ENCODE results near the gene RAE1.
A peak's percentile ranks its signal among the peaks of the same experiment; 100 is the strongest.

The RAE1 gene

DNA sequence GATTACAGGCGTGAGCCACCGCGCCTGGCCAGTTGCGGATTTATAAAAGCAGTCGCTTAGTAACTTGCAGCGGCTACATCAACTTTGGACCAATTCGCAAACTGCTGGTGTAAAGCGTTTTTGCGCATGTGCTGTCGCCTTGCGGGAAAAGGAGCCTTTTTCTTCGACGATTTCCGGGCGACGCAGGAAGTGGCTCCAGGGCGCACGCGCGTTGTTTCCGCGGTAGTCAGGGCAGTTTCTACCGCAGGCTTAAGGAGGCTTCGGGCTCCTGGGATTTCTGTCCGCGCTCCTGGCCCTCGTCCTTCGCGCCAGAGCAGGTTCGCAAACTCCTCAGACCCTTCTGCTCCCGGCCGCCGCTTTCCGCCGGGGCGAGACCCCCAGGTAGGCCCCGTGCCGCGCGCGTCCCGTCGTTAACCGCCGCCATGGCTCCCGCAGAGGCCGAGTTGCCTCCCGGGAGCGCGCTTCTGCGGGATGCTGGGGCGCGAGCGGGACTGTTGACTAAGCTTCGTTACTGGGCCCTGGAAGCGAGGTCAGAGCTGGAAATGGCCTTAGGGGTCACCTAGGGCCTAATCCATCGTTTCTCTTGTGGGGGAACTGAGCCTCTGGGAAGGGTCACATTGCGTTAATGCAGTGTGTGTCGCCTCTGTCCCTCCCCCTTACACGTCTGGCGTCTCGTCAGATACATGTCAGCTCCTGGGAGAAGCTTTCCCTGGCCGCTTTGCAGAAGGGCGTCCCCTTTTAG, at the start of gene RAE1:
RAE1 (plus strand) TSS at position 214 of the 742 bp plus-strand sequence. CDS start 2,784 bp downstream, outside the sequence.
- Histone ChIP-seq H3K4me2 (ENCODE audit: low read depth, low read length, poor library complexity, severe bottlenecking) (peak within 1 kb of the TSS; percentile 98), H3K9me2 (replicated peaks; ENCODE audit: low read depth, low read length) (no peaks in the 10 kb centered on the region), H3K9me3 (ENCODE audit: insufficient read depth, low read depth, low read length) (no peaks in the 10 kb centered on the region), H2AFZ (ENCODE audit: low read length) (peak within 1 kb of the TSS; percentile 89), H4K20me1 (ENCODE audit: insufficient read depth, low read length, poor library complexity, severe bottlenecking) (peaks cover 44% of the 10 kb centered on the region), H3K27me3 (ENCODE audit: insufficient read depth, low read length, poor library complexity, severe bottlenecking) (no peaks in the 10 kb centered on the region), H3K4me1 (ENCODE audit: insufficient read depth, low read length, poor library complexity, severe bottlenecking) (peaks cover 18% of the 10 kb centered on the region), H3F3A (ENCODE audit: low read depth) (no peaks in the 10 kb centered on the region), H3K9ac (ENCODE audit: low read depth, low read length, poor library complexity, severe bottlenecking) (peak within 1 kb of the TSS; percentile 94), H3K79me2 (ENCODE audit: insufficient read depth, low read length) (peaks cover 41% of the 10 kb centered on the region), H3K36me3 (ENCODE audit: insufficient read depth, low read length) (peaks cover 14% of the 10 kb centered on the region; the same call in 1 of the 2 replicates), H3K4me3 (ENCODE audit: low read length, poor library complexity, severe bottlenecking) (peak within 1 kb of the TSS; percentile 92)
- TF ChIP-seq EZH2phosphoT487 (IDR thresholded peaks at IDR 0.05; ENCODE audit: borderline replicate concordance), result no peak
- TF ChIP-seq, protein P1, sequence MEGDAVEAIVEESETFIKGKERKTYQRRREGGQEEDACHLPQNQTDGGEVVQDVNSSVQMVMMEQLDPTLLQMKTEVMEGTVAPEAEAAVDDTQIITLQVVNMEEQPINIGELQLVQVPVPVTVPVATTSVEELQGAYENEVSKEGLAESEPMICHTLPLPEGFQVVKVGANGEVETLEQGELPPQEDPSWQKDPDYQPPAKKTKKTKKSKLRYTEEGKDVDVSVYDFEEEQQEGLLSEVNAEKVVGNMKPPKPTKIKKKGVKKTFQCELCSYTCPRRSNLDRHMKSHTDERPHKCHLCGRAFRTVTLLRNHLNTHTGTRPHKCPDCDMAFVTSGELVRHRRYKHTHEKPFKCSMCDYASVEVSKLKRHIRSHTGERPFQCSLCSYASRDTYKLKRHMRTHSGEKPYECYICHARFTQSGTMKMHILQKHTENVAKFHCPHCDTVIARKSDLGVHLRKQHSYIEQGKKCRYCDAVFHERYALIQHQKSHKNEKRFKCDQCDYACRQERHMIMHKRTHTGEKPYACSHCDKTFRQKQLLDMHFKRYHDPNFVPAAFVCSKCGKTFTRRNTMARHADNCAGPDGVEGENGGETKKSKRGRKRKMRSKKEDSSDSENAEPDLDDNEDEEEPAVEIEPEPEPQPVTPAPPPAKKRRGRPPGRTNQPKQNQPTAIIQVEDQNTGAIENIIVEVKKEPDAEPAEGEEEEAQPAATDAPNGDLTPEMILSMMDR (conservative IDR thresholded peaks at IDR 0.05; ENCODE audit: low read length), result no peak

DNA sequence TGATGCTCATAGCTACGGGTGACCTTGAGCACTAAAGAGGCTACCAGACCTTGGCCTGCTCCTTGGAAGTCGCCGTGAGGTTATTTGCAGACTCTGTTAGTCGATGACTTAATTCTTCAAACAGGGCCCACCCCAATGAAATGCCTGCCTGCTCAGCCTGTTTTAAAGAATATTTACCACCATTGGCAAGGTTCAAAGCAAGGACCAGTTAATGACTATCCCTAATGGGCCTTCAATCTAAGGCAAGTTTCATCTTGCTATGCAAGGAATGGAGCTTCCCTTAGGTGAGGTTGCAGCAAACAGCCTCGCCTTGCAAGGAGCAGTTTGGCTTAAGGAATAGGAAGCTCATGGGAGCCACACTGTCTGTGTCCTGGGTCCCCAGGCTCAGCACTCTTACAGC, 44.3 kb upstream of the RAE1 start:
- H3K9ac ChIP-seq (ENCODE audit: low read depth, low read length, poor library complexity, severe bottlenecking), result no peak overlapping the region
- H3K27me3 ChIP-seq (ENCODE audit: insufficient read depth, low read length, poor library complexity, severe bottlenecking), result no peaks in the 10 kb centered on the region
- no peaks in the 10 kb centered on the region for H3F3A ChIP-seq (ENCODE audit: low read depth)
- H3K4me3 ChIP-seq (ENCODE audit: low read length, poor library complexity, severe bottlenecking), result no peak overlapping the region
- no peaks in the 10 kb centered on the region for H4K20me1 ChIP-seq (ENCODE audit: insufficient read depth, low read length, poor library complexity, severe bottlenecking)
- no peak overlapping the region for H2AFZ ChIP-seq (ENCODE audit: low read length)
- no peaks in the 10 kb centered on the region for H3K4me1 ChIP-seq (ENCODE audit: insufficient read depth, low read length, poor library complexity, severe bottlenecking)
- no peaks in the 10 kb centered on the region for H3K9me3 ChIP-seq (ENCODE audit: insufficient read depth, low read depth, low read length)
- no peak overlapping the region for H3K4me2 ChIP-seq (ENCODE audit: low read depth, low read length, poor library complexity, severe bottlenecking)
- H3K36me3 ChIP-seq (ENCODE audit: insufficient read depth, low read length), result no peaks in the 10 kb centered on the region
- H3K9me2 ChIP-seq (replicated peaks; ENCODE audit: low read depth, low read length), result no peaks in the 10 kb centered on the region
- TF ChIP-seq, protein P1 (conservative IDR thresholded peaks at IDR 0.05; ENCODE audit: low read length), result no peak
- TF ChIP-seq EZH2phosphoT487 (IDR thresholded peaks at IDR 0.05; ENCODE audit: borderline replicate concordance), result no peak
- H3K79me2 ChIP-seq (ENCODE audit: insufficient read depth, low read length), result no peaks in the 10 kb centered on the region

- TF ChIP-seq, protein P1 (conservative IDR thresholded peaks at IDR 0.05; ENCODE audit: low read length), result no peak
- no peak for TF ChIP-seq EZH2phosphoT487 (IDR thresholded peaks at IDR 0.05; ENCODE audit: borderline replicate concordance)
- Histone ChIP-seq H3K4me3 (ENCODE audit: low read length, poor library complexity, severe bottlenecking) (no peak overlapping the region), H3K9ac (ENCODE audit: low read depth, low read length, poor library complexity, severe bottlenecking) (no peak overlapping the region), H3K4me1 (ENCODE audit: insufficient read depth, low read length, poor library complexity, severe bottlenecking) (no peaks in the 10 kb centered on the region), H3F3A (ENCODE audit: low read depth) (no peaks in the 10 kb centered on the region), H4K20me1 (ENCODE audit: insufficient read depth, low read length, poor library complexity, severe bottlenecking) (no peaks in the 10 kb centered on the region), H3K36me3 (ENCODE audit: insufficient read depth, low read length) (no peaks in the 10 kb centered on the region), H3K9me3 (ENCODE audit: insufficient read depth, low read depth, low read length) (no peaks in the 10 kb centered on the region), H2AFZ (ENCODE audit: low read length) (no peak overlapping the region), H3K79me2 (ENCODE audit: insufficient read depth, low read length) (no peaks in the 10 kb centered on the region), H3K4me2 (ENCODE audit: low read depth, low read length, poor library complexity, severe bottlenecking) (no peak overlapping the region), H3K9me2 (replicated peaks; ENCODE audit: low read depth, low read length) (no peaks in the 10 kb centered on the region), H3K27me3 (ENCODE audit: insufficient read depth, low read length, poor library complexity, severe bottlenecking) (no peaks in the 10 kb centered on the region)
Observed at GRCh38 chr20:57308451-57309271, 42.4 kb upstream of the RAE1 start.
